GM23248 (cell line): ENCODE measurements around the gene PPFIA4.

Experiments
- EZH2 ChIP-seq: fragments of 200-600 bp; sonication (generic); IDR thresholded peaks from 2 replicates; pipeline ENCODE4 v1.6.1; 2018; ENCODE audit warnings: antibody characterized with exemption, mild to moderate bottlenecking; ENCODE audit not compliant: insufficient read depth, poor library complexity, severe bottlenecking
- EZH2phosphoT487 ChIP-seq: fragments of 200-600 bp; sonication (generic); IDR thresholded peaks from 2 replicates; pipeline ENCODE4 v1.6.1; 2018; ENCODE audit warnings: antibody characterized with exemption, moderate library complexity, mild to moderate bottlenecking, low read depth; ENCODE audit not compliant: insufficient read depth

DNA sequence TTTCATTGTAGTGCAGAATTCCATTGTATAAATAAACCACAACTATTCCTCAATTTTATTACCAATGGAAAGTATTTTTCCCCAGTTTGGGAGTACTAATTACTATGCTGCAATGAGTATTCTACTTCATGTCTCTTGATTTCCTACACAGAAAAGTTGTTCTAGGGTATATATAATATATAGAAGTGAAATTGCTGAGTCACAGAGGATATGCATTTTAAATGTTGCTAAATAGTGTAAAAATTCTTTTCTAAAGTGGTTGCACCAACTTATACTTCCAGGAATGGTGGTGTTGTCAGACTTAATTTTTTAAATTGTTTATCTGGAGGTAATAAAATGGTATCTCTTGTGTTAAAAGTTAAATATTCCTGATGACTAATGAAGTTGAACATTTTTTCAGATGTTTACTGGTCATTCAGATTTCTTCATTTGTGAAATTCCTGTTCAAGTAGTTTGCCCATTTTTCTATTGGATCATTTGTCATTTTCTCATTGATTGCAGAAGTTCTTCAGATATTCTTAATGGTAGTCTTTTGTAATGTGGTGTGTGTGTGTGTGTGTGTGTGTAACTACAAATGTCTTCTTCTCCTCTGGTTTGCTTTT, 78.6 kb downstream of the PPFIA4 start:
- TF ChIP-seq EZH2 (no peak), EZH2phosphoT487 (no peak)
